Calu3 (cell line): Measurements from ENCODE around the gene RPP21. TPM values are rescaled to one million over a fixed set of nuclear protein-coding genes. Genes with fewer than 3 reads are reported as not detected.

Experiments
- BruUV-seq: library from RNA; stranded (reverse); fragments of 400-500 nt; replicated peaks from 2 replicates; lab custom pipeline; 2021; lab: Mats Ljungman, UMichigan
- CTCF ChIA-PET: fragments of 300-600 bp; sonication (Branson Sonifier 250); formaldehyde crosslinking; loops from one replicate; lab custom pipeline; 2022; ENCODE audit warnings: antibody characterized with exemption; lab: Charles Lee
- DNase-seq: peaks from one replicate; pipeline ENCODE4 v3.0.0; 2022
- H3K27ac Mint-ChIP-seq: one replicate; pipeline ENCODE4 v1.8.0; 2022; ENCODE audit warnings: mixed read lengths; ENCODE audit not compliant: unreplicated experiment
- H3K27me3 Mint-ChIP-seq: one replicate; pipeline ENCODE4 v1.8.0; 2022; ENCODE audit warnings: mixed read lengths; ENCODE audit not compliant: unreplicated experiment
- H3K36me3 Mint-ChIP-seq: one replicate; pipeline ENCODE4 v1.8.0; 2022; ENCODE audit warnings: mild to moderate bottlenecking, moderate library complexity, mixed read lengths; ENCODE audit not compliant: insufficient read depth, unreplicated experiment
- H3K4me1 Mint-ChIP-seq: one replicate; pipeline ENCODE4 v1.8.0; 2022; ENCODE audit warnings: mild to moderate bottlenecking, low read depth, mixed read lengths; ENCODE audit not compliant: unreplicated experiment
- H3K4me3 Mint-ChIP-seq: one replicate; pipeline ENCODE4 v1.8.0; 2022; ENCODE audit warnings: mild to moderate bottlenecking, low read depth, moderate library complexity, mixed read lengths; ENCODE audit not compliant: unreplicated experiment
- H3K9me3 Mint-ChIP-seq: one replicate; pipeline ENCODE4 v1.8.0; 2022; ENCODE audit warnings: low read depth, mixed read lengths; ENCODE audit not compliant: unreplicated experiment
- intact Hi-C: fragments of 100-400 bp; cut with micrococcal nuclease; formaldehyde crosslinking; loops from one replicate; pipeline ENCODE4 v1.10.0; 2022; ENCODE audit not compliant: unreplicated experiment
- total RNA-seq: library from RNA; stranded (reverse); gene quantifications from 2 replicates; pipeline ENCODE4 v1.2.3, GENCODE V29; 2022
- TF ChIP-seq, protein P1 (sequence below): fragments of 200-600 bp; IDR thresholded peaks from one replicate; pipeline ENCODE4 v1.8.0; 2022; ENCODE audit warnings: antibody characterized with exemption; ENCODE audit not compliant: unreplicated experiment

Gene RPP21
- total RNA-seq, 1 experiment from 2014 or later: 64.2 TPM

DNA sequence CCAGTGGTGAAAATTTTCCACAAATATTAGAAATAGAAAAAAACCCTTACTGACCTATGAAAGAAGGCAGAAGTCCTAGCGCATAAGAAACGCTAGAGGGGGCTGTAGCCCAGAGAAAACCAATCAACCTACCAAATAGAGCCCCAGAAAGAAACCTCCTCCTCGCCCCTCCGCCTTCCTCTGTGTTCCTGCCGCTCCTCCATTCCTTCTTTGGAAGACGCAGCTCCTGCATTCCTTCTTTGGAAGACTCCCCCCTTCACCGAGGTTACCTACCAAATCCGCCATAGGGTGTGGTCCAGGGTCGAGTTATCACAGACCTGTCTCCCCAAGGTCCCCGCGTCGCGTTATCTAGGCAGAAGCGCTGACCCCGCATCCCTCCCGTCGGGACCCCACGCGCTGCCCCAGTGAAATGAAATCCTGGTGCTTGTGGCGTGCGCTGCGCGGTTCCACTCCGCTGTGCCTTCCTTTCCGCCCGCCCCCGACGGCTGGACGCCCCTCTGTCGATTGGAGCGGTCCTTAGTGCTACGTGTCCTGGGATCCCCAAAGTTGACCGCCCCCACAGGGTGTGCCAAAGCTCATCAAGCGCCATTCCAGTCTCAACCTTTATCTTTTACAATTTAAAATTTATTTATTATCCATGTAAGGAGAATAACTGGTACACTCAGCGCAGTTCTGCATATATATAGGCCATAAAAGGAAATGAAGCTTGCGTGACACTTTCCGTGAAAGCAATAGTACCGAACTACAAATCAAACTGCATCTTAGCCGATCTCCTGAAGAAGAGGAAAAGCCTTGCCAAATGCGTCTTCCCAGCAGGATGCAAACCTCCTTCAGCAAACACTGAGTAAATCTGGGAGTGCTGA, 13.0 kb downstream of the RPP21 start:
- intact Hi-C loops: loop anchor here (2.0 kb wide), 1 partner anchor 39 kb away; no protein-coding TSS in a partner anchor
- no TSS peak for BruUV-seq
- H3K4me3 Mint-ChIP-seq: peak overlapping the region; percentile 62
- TF ChIP-seq, protein P1, sequence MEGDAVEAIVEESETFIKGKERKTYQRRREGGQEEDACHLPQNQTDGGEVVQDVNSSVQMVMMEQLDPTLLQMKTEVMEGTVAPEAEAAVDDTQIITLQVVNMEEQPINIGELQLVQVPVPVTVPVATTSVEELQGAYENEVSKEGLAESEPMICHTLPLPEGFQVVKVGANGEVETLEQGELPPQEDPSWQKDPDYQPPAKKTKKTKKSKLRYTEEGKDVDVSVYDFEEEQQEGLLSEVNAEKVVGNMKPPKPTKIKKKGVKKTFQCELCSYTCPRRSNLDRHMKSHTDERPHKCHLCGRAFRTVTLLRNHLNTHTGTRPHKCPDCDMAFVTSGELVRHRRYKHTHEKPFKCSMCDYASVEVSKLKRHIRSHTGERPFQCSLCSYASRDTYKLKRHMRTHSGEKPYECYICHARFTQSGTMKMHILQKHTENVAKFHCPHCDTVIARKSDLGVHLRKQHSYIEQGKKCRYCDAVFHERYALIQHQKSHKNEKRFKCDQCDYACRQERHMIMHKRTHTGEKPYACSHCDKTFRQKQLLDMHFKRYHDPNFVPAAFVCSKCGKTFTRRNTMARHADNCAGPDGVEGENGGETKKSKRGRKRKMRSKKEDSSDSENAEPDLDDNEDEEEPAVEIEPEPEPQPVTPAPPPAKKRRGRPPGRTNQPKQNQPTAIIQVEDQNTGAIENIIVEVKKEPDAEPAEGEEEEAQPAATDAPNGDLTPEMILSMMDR: peak; percentile 70
- H3K4me1 Mint-ChIP-seq: peaks cover 7% of the 10 kb centered on the region
- CTCF ChIA-PET: interaction anchor here (0.5 to 0.7 kb wide), 2 partner anchors 40 to 130 kb away, joined by 3 read pairs; no protein-coding TSS in a partner anchor
- H3K27ac Mint-ChIP-seq: no peak overlapping the region
- no peaks in the 10 kb centered on the region for H3K9me3 Mint-ChIP-seq
- H3K27me3 Mint-ChIP-seq: peaks cover 58% of the 10 kb centered on the region
- DNase-seq: peak; percentile 61
- no peaks in the 10 kb centered on the region for H3K36me3 Mint-ChIP-seq

DNA sequence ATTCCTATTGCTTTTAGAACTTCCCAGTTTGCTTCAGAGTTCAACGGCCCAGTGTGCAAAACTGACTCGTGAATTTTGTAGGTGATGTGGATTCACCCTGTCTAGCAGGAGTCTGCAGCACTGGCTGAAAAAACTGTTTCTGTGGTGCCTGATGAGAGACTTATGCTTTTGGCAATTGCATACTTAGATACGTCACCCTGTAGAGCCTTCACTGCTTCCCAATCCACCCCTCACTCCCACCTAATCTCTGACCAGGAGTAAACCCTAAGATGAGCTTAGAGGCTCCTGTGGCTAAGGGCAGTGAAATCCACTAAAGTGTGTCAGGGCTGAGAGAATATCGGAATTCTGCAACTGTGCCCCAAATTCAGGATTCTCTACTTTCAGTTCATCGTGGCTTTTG, 14.3 kb downstream of the RPP21 start:
- peaks cover 58% of the 10 kb centered on the region for H3K27me3 Mint-ChIP-seq
- no peak for DNase-seq
- TF ChIP-seq, protein P1: no peak
- no peaks in the 10 kb centered on the region for H3K36me3 Mint-ChIP-seq
- BruUV-seq: no TSS peak
- no peak overlapping the region for H3K27ac Mint-ChIP-seq
- H3K4me1 Mint-ChIP-seq: peaks cover 7% of the 10 kb centered on the region
- CTCF ChIA-PET: no interaction called here
- H3K9me3 Mint-ChIP-seq: no peaks in the 10 kb centered on the region
- intact Hi-C loops: no loop called here
- no peak overlapping the region for H3K4me3 Mint-ChIP-seq

DNA sequence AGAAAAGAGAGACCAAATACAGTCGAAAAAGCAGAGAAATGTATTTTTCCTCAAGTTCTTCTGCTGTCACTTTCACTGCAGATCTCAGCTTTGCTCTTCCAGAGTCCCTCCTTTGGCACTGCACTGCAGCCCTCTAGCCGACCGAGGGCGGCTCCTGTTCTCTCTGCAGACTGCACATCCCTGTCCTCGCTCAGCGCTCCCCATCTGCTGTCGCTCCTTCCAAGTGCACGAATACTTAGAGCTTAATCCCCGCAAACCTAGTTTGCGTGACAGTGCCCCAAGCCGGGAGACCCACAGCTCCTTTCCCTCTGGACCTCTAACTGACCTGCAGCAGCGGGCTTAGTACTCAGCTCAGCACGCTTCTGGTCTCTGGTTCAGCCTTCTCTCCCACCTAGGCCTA, 15.2 kb downstream of the RPP21 start:
- H3K4me1 Mint-ChIP-seq: peaks cover 7% of the 10 kb centered on the region
- H3K27me3 Mint-ChIP-seq: peaks cover 65% of the 10 kb centered on the region
- H3K4me3 Mint-ChIP-seq: no peak overlapping the region
- H3K27ac Mint-ChIP-seq: no peak overlapping the region
- intact Hi-C loops: no loop called here
- CTCF ChIA-PET: no interaction called here
- no peaks in the 10 kb centered on the region for H3K9me3 Mint-ChIP-seq
- no peaks in the 10 kb centered on the region for H3K36me3 Mint-ChIP-seq
- no peak for DNase-seq
- TF ChIP-seq, protein P1: no peak
- no TSS peak for BruUV-seq

DNA sequence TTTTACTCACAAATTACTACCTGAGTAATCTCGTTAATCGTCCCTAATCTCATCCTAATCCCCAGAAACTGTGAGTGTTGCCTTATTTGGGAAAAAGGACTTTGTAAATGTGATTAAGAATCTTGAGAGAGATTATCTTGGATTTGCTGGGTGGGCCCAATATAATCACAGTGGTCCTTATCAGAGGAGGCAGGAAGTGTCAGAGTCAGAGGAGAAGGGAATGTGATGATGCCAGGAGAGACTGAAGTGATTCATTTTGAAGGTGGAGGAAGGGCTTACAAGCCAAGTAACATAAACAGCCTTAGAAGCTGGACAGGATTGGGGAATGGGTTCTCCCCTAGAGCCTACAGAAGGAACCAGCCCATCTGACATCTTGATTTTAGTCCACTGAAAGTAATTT, 16.7 kb downstream of the RPP21 start:
- intact Hi-C loops: no loop called here
- Mint-ChIP-seq H3K27ac (no peak overlapping the region), H3K27me3 (peaks cover 80% of the 10 kb centered on the region), H3K9me3 (no peaks in the 10 kb centered on the region), H3K36me3 (no peaks in the 10 kb centered on the region), H3K4me3 (no peak overlapping the region), H3K4me1 (peaks cover 7% of the 10 kb centered on the region)
- CTCF ChIA-PET: no interaction called here
- TF ChIP-seq, protein P1: no peak
- no TSS peak for BruUV-seq
- no peak for DNase-seq
